ENCODE results near the gene GDF9. TPM values are rescaled to one million over a fixed set of nuclear protein-coding genes. Genes with fewer than 3 reads are reported as not detected.
A peak's percentile ranks its signal among the peaks of the same experiment; 100 is the strongest.

GDF9 gene
- total RNA-seq, 2 experiments from 2014 or later, result 0.77 to 0.80 TPM

GRCh38 chr5:132886064-132886823 is 20.0 kb upstream of the GDF9 start:
- peaks cover 17% of the 10 kb centered on the region for H3K36me3 Mint-ChIP-seq
- H3K9me3 Mint-ChIP-seq, result no peaks in the 10 kb centered on the region
- POLR2A ChIA-PET, result no interaction called here
- no peaks in the 10 kb centered on the region for H3K27me3 Mint-ChIP-seq
- no peak overlapping the region for H3K4me3 Mint-ChIP-seq
- H3K27ac Mint-ChIP-seq, result no peak overlapping the region
- ATAC-seq (ENCODE audit: low read depth) (no peak), DNase-seq (no peak)
- peaks cover 5% of the 10 kb centered on the region for H3K4me1 Mint-ChIP-seq

- Mint-ChIP-seq H3K9me3 (no peaks in the 10 kb centered on the region), H3K4me3 (no peak overlapping the region), H3K27me3 (no peaks in the 10 kb centered on the region), H3K36me3 (peaks cover 23% of the 10 kb centered on the region), H3K4me1 (no peaks in the 10 kb centered on the region), H3K27ac (no peak overlapping the region)
- POLR2A ChIA-PET, result interaction anchor here (0.8 kb wide), 1 partner anchor 59 kb away, joined by 3 read pairs; no protein-coding TSS in a partner anchor
- no peak for ATAC-seq (ENCODE audit: low read depth)
- no peak for DNase-seq
Measured at GRCh38 chr5:132884548-132884947, 18.3 kb upstream of the GDF9 start.

- H3K27me3 Mint-ChIP-seq, result no peaks in the 10 kb centered on the region
- DNase-seq (no peak), ATAC-seq (ENCODE audit: low read depth) (peak; percentile 76)
- POLR2A ChIA-PET, result interaction anchor here (1.2 kb wide), 1 partner anchor 17 kb away, joined by 3 read pairs; the partner anchor contains the start of genes GDF9 and UQCRQ
- H3K36me3 Mint-ChIP-seq, result peaks cover 20% of the 10 kb centered on the region
- peak overlapping the region; percentile 19 for H3K27ac Mint-ChIP-seq
- H3K9me3 Mint-ChIP-seq, result no peaks in the 10 kb centered on the region
- H3K4me3 Mint-ChIP-seq, result no peak overlapping the region
- H3K4me1 Mint-ChIP-seq, result no peaks in the 10 kb centered on the region
Measured at GRCh38 chr5:132883261-132883834, 17.1 kb upstream of the GDF9 start.

- peaks cover 10% of the 10 kb centered on the region for H3K36me3 Mint-ChIP-seq
- H3K4me1 Mint-ChIP-seq, result no peaks in the 10 kb centered on the region
- H3K27me3 Mint-ChIP-seq, result no peaks in the 10 kb centered on the region
- H3K9me3 Mint-ChIP-seq, result no peaks in the 10 kb centered on the region
- H3K4me3 Mint-ChIP-seq, result no peak overlapping the region
- H3K27ac Mint-ChIP-seq, result no peak overlapping the region
- POLR2A ChIA-PET, result interaction anchor here (1.9 kb wide), 1 partner anchor 11 kb away, joined by 7 read pairs; the partner anchor contains the start of genes GDF9 and UQCRQ
- no peak for ATAC-seq (ENCODE audit: low read depth)
- DNase-seq, result no peak
Measured at GRCh38 chr5:132877938-132878337, 11.7 kb upstream of the GDF9 start.

GRCh38 chr5:132877466-132877865 is 11.2 kb upstream of the GDF9 start:
- Mint-ChIP-seq H3K4me3 (no peak overlapping the region), H3K9me3 (no peaks in the 10 kb centered on the region), H3K36me3 (peaks cover 8% of the 10 kb centered on the region), H3K4me1 (no peaks in the 10 kb centered on the region), H3K27ac (no peak overlapping the region), H3K27me3 (no peaks in the 10 kb centered on the region)
- DNase-seq, result no peak
- POLR2A ChIA-PET, result interaction anchor here (1.9 kb wide), 1 partner anchor 11 kb away, joined by 7 read pairs; the partner anchor contains the start of genes GDF9 and UQCRQ
- ATAC-seq (ENCODE audit: low read depth), result no peak

- H3K27ac Mint-ChIP-seq, result no peak overlapping the region
- no peak overlapping the region for H3K4me3 Mint-ChIP-seq
- no peaks in the 10 kb centered on the region for H3K27me3 Mint-ChIP-seq
- POLR2A ChIA-PET, result interaction anchor here (1.9 kb wide), 1 partner anchor 10 kb away, joined by 7 read pairs; the partner anchor contains the start of genes GDF9 and UQCRQ
- peaks cover 8% of the 10 kb centered on the region for H3K36me3 Mint-ChIP-seq
- H3K4me1 Mint-ChIP-seq, result no peaks in the 10 kb centered on the region
- DNase-seq (no peak), ATAC-seq (ENCODE audit: low read depth) (no peak)
- no peaks in the 10 kb centered on the region for H3K9me3 Mint-ChIP-seq
Measured at GRCh38 chr5:132876020-132876759, 9.9 kb upstream of the GDF9 start.

- peaks cover 4% of the 10 kb centered on the region for H3K36me3 Mint-ChIP-seq
- no peak for DNase-seq
- H3K27me3 Mint-ChIP-seq, result no peaks in the 10 kb centered on the region
- POLR2A ChIA-PET, result no interaction called here
- ATAC-seq (ENCODE audit: low read depth), result no peak
- H3K9me3 Mint-ChIP-seq, result no peaks in the 10 kb centered on the region
- H3K27ac Mint-ChIP-seq, result no peak overlapping the region
- peaks cover under 1% of the 10 kb centered on the region for H3K4me1 Mint-ChIP-seq
- no peak overlapping the region for H3K4me3 Mint-ChIP-seq
Measured at GRCh38 chr5:132873930-132874271, 7.6 kb upstream of the GDF9 start.

- POLR2A ChIA-PET, result no interaction called here
- H3K4me3 Mint-ChIP-seq, result no peak within 1 kb of the TSS
- H3K36me3 Mint-ChIP-seq, result peaks cover 6% of the 10 kb centered on the region
- H3K27me3 Mint-ChIP-seq, result no peaks in the 10 kb centered on the region
- ATAC-seq (ENCODE audit: low read depth) (peak; percentile 32), DNase-seq (no peak)
- H3K9me3 Mint-ChIP-seq, result no peaks in the 10 kb centered on the region
- H3K4me1 Mint-ChIP-seq, result peaks cover 3% of the 10 kb centered on the region
- H3K27ac Mint-ChIP-seq, result no peak within 1 kb of the TSS
Measured at GRCh38 chr5:132873119-132873929, 7.1 kb upstream of the GDF9 start, which contains the start of gene LEAP2. Gene LEAP2 (plus strand): TSS chr5:132873668. CDS start chr5:132873695, 27 bp downstream.

- Mint-ChIP-seq H3K27ac (no peak overlapping the region), H3K4me1 (peaks cover 3% of the 10 kb centered on the region), H3K27me3 (no peaks in the 10 kb centered on the region), H3K4me3 (no peak overlapping the region), H3K9me3 (no peaks in the 10 kb centered on the region), H3K36me3 (peaks cover 6% of the 10 kb centered on the region)
- ATAC-seq (ENCODE audit: low read depth), result no peak
- POLR2A ChIA-PET, result no interaction called here
- DNase-seq, result no peak
Measured at GRCh38 chr5:132872788-132873118, 6.5 kb upstream of the GDF9 start.

- Mint-ChIP-seq H3K9me3 (no peaks in the 10 kb centered on the region), H3K36me3 (peaks cover 8% of the 10 kb centered on the region), H3K4me3 (no peak overlapping the region), H3K27me3 (no peaks in the 10 kb centered on the region), H3K4me1 (peaks cover 9% of the 10 kb centered on the region), H3K27ac (no peak overlapping the region)
- POLR2A ChIA-PET, result interaction anchor here (0.6 kb wide), 1 partner anchor 580 kb away, joined by 3 read pairs; no protein-coding TSS in a partner anchor
- DNase-seq (no peak), ATAC-seq (ENCODE audit: low read depth) (no peak)
Measured at GRCh38 chr5:132871459-132872284, 5.4 kb upstream of the GDF9 start.

GRCh38 chr5:132870801-132871200 is 4.5 kb upstream of the GDF9 start:
- DNase-seq, result no peak
- Mint-ChIP-seq H3K9me3 (no peaks in the 10 kb centered on the region), H3K4me3 (no peak overlapping the region), H3K36me3 (peaks cover 12% of the 10 kb centered on the region), H3K27ac (no peak overlapping the region), H3K4me1 (peaks cover 15% of the 10 kb centered on the region), H3K27me3 (no peaks in the 10 kb centered on the region)
- ATAC-seq (ENCODE audit: low read depth), result no peak
- POLR2A ChIA-PET, result no interaction called here

- peaks cover 12% of the 10 kb centered on the region for H3K36me3 Mint-ChIP-seq
- ATAC-seq (ENCODE audit: low read depth) (no peak), DNase-seq (no peak)
- H3K4me1 Mint-ChIP-seq, result peaks cover 21% of the 10 kb centered on the region
- POLR2A ChIA-PET, result no interaction called here
- no peaks in the 10 kb centered on the region for H3K27me3 Mint-ChIP-seq
- no peak overlapping the region for H3K27ac Mint-ChIP-seq
- H3K4me3 Mint-ChIP-seq, result no peak overlapping the region
- no peaks in the 10 kb centered on the region for H3K9me3 Mint-ChIP-seq
Measured at GRCh38 chr5:132868754-132869153, 2.5 kb upstream of the GDF9 start.
